Prostate gland (tissue), 2 donors: ENCODE results near the gene TGIF1.

Experiments used
- POLR2A ChIP-seq: fragments of 450-650 bp; IDR thresholded peaks from one replicate; pipeline ENCODE4 v1.6.1; 2016; ENCODE audit warnings: antibody characterized with exemption, mild to moderate bottlenecking
- TF ChIP-seq, protein P1 (sequence below), 4 experiments: fragments of 200-600 bp in 2 of 4; fragments of 450-650 bp in 2 of 4; sonication (generic) in 2 of 4; IDR thresholded peaks; 1 replicate in 3 of 4; 2 replicates in 1 of 4; pipeline ENCODE4 v1.5.1; 2016 to 2019; ENCODE audit warnings: antibody characterized with exemption in 4 of 4, mild to moderate bottlenecking in 2 of 4, moderate library complexity in 2 of 4

DNA sequence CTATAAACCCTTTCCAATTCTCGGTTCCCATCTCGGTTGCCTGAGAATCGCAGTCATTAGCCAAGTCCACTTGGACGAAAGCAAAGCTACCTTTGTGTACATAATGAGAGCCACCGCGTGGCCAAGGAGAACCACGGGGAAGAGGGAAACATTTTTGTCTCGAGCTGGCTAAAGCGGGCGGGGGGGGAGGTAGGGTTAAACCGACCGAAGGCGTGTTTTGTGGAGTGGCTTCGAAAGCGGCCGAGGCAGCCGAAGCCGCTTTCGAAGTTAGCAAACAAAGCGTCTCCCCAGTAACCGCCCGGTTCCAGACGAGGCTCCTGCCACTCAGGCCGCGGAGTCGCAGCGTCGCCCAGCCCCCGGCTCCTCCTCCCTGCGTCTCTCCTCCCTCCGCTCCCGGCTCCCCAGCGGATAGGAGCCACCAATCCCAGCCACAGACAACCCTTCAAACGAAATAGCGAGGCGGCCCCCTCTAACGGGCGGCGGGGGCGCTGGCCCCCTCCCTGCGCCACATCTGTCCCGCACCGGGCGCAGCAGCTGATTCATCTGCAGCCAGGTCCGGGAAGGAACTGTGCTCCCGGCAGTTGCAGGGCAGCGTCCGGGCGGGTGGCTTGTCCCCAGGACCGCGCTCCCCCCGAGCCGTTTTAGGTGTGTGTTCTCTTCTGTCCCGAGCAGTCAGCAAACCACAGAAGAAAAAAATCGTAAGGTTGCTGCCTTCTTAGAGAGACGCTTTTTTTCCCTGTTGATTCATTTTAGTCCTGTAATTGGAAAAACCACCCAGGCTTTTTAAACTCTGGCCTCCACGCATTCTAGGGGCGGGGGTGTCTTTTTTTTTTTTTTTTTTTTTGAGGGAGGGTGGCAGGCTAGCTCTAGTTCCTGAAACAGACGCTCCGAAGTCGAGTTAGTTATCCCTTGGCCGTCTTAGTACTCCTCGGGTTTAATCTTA lies 1.8 kb upstream of the TGIF1 start:
- TF ChIP-seq, protein P1, sequence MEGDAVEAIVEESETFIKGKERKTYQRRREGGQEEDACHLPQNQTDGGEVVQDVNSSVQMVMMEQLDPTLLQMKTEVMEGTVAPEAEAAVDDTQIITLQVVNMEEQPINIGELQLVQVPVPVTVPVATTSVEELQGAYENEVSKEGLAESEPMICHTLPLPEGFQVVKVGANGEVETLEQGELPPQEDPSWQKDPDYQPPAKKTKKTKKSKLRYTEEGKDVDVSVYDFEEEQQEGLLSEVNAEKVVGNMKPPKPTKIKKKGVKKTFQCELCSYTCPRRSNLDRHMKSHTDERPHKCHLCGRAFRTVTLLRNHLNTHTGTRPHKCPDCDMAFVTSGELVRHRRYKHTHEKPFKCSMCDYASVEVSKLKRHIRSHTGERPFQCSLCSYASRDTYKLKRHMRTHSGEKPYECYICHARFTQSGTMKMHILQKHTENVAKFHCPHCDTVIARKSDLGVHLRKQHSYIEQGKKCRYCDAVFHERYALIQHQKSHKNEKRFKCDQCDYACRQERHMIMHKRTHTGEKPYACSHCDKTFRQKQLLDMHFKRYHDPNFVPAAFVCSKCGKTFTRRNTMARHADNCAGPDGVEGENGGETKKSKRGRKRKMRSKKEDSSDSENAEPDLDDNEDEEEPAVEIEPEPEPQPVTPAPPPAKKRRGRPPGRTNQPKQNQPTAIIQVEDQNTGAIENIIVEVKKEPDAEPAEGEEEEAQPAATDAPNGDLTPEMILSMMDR (IDR thresholded peaks at IDR 0.05), result peak in 2 of 4 experiments; percentile 15 to 24
- TF ChIP-seq POLR2A, result peak; percentile 90
